NCI-H146 treated with DMSO at 0.1 percent for 48 hours (cell line): ENCODE data around the gene PTGER1.
A peak's percentile ranks its signal among the peaks of the same experiment; 100 is the strongest.
"Not testable (repeated sequence)": the region's sequence is repeated elsewhere in the genome, so short reads cannot be mapped to it uniquely, and the experiment has no call there.

Experiments
- DNase-seq: peaks from one replicate; lab custom pipeline; 2025; ENCODE audit not compliant: unreplicated experiment; lab: John Stamatoyannopoulos, UW

Gene PTGER1

DNA sequence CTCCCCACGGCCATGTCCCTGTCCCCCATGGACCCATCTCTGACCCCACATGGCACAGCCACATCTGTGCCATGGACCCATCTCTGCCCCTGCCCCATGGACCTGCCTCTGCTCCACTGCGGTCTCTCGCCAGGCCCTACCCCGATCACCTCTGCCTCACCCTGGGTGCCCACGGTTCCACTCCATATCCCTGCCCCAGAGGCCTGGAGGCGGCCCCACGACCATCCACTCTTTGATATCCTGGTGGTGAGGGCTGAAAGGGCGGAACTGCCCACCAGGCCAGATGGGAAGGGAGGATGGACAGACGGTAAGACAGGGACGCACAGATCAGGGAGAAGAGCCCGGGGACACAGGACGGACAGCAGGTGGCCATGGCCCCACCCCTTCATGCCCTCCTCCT is 327 bp downstream of the PTGER1 start:
- no peak for DNase-seq

DNA sequence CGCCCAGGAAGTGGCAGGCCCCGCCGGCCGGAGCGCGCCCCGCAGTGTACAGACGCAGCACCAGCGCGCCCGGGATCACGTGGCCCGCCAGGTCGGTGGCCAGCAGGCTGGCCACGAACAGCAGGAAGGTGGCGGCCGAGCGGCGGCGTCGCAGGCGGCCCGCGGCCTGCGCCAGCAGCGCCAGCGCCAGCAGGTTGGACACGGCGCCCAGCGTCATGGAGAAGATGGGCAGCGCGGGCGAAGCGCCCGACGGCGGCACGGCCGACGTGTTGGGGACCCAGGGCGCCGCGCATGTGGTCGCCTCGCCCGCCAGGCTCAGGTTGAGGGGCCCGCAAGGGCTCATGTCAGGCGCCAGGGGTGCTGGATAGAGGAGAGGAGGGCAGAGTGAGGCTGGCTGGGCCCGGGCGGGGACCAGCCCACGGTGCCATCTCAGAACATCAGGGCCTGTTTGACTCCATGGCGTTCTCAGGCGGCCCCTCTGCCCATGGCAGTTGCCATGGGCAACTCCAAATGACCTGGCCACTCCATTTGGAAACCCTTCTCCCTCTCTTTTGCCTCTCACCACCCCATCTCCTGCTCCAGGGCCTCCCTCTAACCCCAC is 1.1 kb downstream of the PTGER1 start:
- no peak for DNase-seq

DNA sequence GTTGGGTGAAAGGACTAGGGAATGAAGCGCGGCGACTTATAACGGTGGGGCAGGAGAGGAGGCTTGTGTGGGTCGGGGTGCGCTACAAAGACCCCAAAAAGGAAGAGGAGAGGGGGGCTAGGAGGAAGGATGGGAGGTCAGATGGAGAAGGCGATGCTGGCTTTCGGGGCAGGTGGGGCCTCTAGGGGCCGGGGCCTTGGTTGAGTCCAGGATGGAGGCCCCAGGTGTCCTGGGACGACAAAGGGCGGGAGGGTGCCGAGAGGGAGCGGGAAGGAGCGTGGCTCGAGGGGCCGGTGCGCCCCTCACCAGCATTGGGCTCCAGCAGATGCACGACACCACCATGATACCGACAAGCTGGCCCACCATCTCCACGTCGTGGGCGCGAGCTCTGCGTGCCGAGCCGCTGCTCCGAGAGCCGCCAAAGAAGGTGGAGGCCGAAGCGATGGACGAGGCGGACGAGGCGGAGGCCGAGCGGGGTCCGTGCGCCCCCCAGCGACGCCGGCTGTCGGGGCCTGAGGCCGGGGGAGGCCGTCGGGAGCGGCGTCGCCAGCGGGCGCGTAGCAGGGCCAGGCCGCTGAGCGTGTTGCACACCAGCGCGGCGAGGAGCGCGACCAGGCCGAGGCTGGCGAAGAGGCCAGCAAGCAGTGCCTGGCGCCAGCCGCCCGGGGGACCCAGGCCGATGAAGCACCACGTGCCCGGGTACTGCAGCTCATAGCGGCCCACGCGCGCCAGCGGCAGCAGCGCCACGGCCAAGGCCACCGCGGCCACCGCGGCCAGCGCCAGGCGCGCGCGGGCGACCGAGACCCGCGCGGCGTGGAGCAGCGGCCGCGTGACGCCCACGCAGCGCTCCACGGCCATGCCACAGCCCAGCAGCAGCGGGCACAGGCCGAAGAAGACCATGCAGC is 1.8 kb downstream of the PTGER1 start:
- no peak for DNase-seq

DNA sequence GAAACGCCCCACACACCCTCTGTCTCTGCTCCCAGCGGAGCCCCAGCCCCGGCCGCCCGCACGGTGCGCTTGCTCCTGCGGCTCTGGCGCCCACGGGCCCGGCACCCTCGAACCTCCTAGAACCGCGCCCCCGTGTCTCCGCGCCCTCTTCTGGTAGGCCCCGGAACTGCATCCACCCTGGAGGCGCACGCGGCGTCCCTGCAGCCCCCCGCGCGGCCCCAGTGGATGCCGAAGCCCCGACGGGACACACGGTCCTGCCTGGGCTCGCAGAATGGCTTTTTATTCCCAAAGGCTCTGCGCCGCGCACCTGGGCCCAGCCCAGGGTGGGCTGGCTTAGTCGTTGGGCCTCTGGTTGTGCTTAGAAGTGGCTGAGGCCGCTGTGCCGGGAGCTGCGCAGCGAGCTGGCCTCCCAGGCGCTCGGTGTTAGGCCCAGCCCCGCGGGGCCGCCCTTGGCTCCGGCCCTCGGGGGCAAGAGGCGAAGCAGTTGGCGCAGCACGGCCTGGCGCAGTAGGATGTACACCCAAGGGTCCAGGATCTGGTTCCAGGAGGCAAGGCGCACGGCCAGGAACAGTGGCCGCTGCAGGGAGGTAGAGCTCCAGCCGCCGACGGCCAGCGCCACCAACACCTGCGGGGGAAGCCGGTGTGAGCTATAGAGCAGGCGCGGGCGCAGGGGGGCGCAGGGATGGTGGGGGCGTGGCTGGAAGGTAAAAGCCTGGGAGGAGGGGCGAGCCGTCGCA is 2.8 kb downstream of the PTGER1 start:
- DNase-seq: peak; percentile 51

DNA sequence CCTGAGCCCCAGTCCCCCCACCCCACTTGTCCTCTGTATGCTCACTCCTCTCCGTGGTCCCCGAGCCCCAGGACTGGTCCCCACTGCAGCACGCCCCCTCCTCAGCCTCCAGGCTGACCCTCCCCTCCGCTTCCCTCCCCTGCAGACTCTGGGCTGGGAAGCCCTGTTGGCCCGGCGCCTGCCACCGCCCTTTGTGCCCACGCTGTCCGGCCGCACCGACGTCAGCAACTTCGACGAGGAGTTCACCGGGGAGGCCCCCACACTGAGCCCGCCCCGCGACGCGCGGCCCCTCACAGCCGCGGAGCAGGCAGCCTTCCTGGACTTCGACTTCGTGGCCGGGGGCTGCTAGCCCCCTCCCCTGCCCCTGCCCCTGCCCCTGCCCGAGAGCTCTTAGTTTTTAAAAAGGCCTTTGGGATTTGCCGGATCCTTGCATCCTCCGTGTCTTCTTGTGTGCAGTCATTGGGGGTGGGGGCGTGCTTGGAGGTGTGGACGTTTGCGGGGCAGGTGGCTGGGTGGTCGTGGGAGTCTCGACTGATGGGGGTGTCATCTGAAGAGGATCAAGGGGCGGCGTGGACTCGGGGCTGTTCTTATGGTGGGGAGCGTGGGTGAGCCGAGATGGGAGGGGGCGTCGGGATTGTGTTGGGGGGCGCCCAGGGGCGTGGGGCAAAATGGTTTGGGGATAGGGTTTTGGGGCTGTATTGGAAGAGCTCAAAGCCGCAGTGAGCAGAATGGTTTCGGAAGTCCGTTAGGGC is 3.5 kb downstream of the PTGER1 start:
- no peak for DNase-seq

DNA sequence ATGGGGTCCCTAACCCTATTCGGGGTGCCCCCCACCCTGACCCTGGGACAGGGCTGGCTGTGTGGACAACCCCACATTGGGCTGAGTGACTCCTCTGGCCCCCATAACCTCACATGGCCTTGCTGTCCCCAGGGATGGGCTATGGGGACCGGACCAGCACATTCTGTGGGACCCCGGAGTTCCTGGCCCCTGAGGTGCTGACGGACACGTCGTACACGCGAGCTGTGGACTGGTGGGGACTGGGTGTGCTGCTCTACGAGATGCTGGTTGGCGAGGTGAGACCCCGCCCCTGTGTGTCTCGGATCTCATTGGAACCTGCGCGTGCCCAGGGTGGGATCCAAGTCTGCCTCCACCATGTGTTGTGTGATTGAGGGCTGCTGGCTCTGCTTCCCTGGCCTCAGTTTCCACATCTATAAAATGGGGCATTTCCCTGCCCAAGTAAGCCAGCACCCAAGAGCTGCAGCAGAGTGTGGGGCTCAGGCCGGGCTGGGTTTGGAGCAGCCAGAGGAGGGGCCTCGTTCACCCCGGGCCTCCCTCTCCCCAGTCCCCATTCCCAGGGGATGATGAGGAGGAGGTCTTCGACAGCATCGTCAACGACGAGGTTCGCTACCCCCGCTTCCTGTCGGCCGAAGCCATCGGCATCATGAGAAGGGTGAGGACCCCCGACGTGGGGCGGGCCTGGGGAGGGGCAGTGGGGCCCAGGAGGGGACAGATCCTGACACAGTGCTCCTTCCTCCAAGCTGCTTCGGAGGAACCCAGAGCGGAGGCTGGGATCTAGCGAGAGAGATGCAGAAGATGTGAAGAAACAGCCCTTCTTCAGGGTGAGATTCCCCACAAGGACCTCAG is 4.9 kb downstream of the PTGER1 start:
- DNase-seq: no peak

DNA sequence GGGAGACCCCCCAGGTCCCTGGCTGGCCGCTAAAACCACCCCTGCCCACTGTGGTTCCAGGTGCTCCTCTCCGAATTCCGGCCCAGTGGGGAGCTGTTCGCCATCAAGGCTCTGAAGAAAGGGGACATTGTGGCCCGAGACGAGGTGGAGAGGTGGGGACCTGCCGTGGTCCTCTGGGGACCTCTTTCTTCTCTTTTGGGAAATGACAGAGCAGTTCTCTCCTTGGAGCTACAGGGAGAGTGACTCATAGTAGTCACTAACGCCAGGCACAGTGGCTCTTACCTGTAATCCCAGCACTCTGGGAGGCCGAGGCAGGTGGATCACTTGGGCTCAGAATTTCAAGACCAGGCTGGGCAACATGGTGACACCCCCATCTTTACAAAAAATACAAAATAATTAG is 7.3 kb downstream of the PTGER1 start:
- no peak for DNase-seq

DNA sequence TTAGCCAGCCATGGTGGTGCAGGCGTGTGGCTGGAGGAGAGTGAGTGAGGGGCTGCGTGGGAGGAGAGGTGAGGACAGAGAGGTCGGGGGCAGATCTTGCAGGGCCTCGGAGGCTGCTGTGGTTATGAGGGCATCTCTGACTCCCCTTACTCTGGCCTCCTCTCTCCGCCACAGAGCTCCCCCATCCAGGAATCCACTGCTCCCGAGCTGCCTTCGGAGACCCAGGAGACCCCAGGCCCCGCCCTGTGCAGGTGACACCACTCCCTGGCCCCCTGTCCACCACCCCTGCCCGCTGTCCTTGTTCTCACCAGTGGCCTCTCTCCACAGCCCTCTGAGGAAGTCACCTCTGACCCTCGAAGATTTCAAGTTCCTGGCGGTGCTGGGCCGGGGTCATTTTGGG is 7.8 kb downstream of the PTGER1 start:
- DNase-seq: no peak

DNA sequence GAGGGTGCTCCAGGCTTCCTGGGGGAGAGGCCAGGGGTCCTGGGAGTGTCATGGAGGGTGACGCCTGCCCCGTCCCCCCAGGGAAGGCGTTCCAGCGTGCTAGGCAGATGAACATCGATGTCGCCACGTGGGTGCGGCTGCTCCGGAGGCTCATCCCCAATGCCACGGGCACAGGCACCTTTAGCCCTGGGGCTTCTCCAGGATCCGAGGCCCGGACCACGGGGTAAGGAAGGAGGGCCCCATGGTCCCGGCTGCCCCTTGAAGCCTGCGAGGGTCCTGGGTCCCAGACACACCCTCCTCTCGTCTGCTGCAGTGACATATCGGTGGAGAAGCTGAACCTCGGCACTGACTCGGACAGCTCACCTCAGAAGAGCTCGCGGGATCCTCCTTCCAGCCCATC is 11.4 kb downstream of the PTGER1 start:
- DNase-seq: no peak

DNA sequence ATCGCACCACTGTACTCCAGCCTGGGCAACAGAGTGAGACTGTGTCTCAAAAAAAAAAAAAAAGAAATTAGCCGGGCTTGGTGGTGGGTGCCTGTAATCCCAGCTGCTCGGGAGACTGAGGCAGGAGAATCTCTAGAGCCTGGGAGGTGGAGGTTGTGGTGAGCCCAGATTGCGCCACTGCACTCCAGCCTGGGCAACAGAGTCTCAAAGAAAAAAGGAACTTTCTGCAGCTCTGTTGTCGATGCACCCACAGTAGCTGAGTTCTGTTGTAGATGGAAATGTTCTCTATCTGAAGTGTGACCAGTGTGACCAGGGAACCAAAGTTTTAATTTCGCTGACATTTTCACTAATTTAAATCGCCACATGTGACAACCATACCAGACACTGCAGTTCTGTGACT is 12.8 kb downstream of the PTGER1 start:
- DNase-seq: not testable (repeated sequence)

DNA sequence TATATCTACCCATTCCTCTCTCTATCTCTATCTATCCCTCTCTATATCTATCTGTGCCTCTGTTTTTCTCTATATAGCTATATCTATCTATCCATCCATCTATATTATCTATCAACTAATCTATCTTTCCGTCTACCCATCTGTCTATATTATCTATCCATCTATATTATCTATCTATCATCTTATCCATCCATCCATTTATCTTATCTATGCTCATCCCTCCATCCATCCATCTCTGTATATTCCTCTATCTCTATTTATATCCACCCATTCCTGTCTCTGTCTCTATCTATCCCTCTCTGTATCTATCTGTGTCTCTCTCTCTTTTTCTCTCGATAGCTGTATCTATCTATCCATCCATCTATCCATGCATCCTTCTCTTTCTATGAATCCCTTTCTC is 14.2 kb downstream of the PTGER1 start:
- DNase-seq: no peak

DNA sequence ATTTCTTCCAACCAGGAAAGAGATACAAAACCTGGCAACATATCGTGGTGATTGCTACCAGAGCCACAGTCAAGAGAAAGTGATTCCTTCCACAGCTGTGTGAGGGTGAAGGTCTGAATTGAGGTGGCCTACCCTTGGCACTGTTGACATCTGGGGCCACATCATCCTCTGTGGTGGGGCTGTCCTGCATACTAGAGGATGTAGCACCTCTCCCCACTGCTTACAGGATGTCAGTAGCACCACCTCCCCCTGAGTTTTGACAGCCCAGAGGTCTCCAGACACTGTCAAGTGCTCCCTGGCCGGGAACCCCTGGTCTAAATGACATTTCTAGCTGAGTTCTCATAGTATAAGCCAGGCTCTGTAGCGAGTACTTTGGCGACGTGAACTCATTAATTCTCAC is 15.5 kb downstream of the PTGER1 start:
- DNase-seq: no peak

DNA sequence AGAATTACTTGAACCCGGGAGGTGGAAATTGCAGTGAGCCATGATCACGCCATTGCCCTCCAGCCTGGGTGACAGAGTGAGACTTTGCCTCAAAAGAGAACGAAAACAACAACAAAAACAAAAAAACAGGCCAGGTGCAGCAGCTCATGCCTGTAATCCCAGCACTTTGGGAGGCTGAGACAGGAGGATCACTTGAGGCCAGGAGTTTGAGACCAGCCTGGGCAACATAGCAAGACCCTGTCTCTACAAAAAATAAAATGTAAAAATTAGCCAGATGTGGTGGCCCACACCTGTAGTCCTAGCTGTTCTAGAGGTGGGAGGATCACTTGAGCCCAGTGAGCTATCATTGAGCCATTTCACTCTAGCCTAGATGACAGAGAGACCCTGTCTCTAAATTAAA is 22.9 kb downstream of the PTGER1 start:
- DNase-seq: not testable (repeated sequence)

DNA sequence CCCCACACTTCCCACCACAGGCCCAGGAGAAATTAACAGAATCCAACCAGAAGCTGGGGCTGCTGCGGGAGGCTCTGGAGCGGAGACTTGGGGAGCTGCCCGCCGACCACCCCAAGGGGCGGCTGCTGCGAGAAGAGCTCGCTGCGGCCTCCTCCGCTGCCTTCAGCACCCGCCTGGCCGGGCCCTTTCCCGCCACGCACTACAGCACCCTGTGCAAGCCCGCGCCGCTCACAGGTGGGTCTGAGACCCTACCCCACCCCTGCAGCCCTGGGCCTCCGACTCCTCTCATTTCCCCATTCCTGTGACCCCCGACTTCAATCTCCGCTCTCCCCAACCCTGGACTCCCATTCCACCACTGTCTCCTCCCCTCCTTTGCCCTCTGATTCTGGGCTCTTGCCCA is 24.3 kb downstream of the PTGER1 start:
- no peak for DNase-seq

DNA sequence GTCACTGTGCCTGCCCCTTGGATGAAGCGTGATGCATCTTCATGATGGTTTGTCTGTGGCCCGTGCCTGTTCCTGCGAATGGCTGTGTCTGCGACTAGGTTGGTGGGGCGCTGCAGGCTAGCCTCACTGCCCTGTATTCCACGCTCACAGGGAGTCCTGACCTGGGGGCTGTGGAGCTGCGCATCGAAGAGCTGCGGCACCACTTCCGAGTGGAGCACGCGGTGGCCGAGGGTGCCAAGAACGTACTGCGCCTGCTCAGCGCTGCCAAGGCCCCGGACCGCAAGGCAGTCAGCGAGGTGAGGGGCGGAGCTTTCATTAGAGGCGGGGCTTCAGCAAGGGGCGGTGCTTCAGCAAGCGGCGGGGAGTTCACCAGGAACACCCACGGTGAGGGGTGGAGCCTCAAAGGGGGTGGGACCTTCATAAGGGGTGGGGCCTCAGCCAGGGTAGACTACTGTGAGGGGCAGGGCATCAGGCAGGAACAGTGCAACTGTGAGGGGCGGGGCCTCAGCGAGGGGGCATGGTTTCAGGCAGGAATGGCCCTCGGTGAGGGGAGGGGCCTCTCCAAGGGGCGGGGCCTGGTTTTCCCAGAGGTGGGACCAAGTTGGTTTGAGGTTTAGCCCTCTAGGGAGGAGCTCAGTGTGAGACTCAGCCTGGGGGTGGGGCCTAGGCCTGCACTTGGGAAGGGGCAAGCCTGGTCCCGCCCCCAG is 24.8 kb downstream of the PTGER1 start:
- no peak for DNase-seq

DNA sequence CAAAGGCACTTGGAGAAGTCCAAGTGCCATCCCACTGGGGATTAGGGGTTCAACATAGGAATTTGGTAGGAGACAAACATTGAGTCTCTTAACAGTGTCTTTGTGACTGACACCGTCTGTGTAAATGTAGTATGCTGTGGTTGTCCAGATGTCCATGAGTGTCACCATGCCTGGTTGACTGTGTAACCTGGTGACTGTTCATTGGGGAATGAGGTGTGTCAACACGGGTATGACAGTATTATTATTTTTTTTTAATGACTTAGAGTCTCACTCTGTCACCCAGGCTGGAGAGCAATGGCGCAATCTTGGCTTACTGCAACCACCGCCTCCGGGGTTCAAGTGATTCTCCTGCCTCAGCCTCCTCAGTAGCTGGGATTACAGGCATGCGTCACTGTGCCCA is 25.8 kb downstream of the PTGER1 start:
- no peak for DNase-seq

DNA sequence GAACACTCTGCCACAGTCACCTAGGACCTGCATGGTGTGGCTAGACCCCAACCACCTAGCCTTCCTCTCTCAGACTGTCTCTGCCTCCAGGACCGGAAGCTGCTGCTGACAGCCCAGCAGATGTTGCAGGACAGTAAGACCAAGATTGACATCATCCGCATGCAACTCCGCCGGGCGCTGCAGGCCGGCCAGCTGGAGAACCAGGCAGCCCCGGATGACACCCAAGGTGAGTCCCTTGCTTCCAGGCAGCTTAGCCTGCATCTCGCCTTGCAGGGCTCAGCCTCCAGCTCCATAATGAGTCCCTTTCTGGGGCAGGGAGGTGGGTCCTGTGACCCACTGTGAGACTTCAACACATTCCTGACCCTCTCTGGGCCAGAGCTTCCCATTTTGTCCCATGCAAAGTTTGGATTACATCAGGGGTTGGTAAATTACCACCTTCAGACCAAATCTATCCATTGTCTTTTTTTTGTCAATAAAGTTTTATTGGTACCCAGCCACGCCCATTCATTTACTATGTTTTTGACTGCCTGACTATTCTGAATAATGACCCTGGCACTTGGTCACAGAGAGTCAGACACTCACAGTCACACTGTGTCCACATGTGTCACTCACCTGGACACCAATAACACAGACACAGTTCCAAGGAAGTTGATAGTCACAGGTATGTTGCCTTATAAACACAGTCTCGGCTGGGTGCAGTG is 28.7 kb downstream of the PTGER1 start:
- DNase-seq: no peak

DNA sequence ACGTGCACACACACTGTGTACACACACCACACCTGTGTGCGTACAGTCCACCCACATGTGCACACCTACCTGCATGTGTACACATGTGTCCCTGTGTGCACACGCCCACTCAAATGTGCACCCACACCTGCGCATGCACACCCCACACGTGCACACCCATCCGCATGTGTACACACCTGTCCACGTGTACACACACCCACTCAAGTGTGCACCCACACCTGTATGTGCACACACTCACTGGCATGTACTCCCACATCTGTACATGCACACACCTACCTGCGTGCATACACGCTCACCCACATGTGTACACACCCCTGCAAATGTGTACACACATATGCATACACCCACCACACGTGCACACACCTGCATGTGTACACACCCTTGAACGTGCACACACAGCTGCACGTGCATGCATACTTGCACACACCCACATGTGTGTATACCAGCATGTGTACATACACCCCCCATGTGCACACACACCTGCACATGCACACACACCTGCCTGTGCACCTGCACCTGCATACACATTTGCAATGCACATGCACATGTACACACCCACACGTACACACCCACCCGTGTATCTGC is 31.4 kb downstream of the PTGER1 start:
- DNase-seq: no peak
